PC-9 (cell line): ENCODE measurements around the gene DBP. TPM values are rescaled to one million over a fixed set of nuclear protein-coding genes. Genes with fewer than 3 reads are reported as not detected.
A peak's percentile ranks its signal among the peaks of the same experiment; 100 is the strongest.

Source experiments
- BruUV-seq: library from RNA; stranded (reverse); fragments of 400-500 nt; replicated peaks from 2 replicates; lab custom pipeline; 2021; lab: Mats Ljungman, UMichigan
- CTCF ChIA-PET: fragments of 300-600 bp; sonication (Branson Sonifier 250); formaldehyde crosslinking; loops from one replicate; lab custom pipeline; 2022; ENCODE audit warnings: antibody characterized with exemption; lab: Charles Lee
- POLR2A ChIA-PET: fragments of 300-600 bp; sonication (Branson Sonifier 250); formaldehyde crosslinking; loops from one replicate; lab custom pipeline; 2022; ENCODE audit warnings: antibody characterized with exemption; ENCODE audit not compliant: unreplicated experiment; lab: Charles Lee
- DNase-seq, 2 experiments: peaks; one replicate each; pipeline versions ENCODE4 v3.0.0 to v3.0.0-alpha.2; 2015 to 2022; ENCODE audit warnings: mixed read lengths in 1 of 2
- H2AFZ ChIP-seq: fragments of 200-600 bp; sonication (generic); 2 replicates; pipeline ENCODE4 v1.8.1; 2017; ENCODE audit warnings: antibody characterized with exemption
- H3F3A ChIP-seq: fragments of 200-600 bp; sonication (generic); 2 replicates; pipeline ENCODE4 v1.8.1; 2017; ENCODE audit warnings: antibody characterized with exemption, mild to moderate bottlenecking, low read depth; ENCODE audit not compliant: insufficient read depth
- H3K27ac ChIP-seq: fragments of 200-600 bp; sonication (generic); 2 replicates; pipeline ENCODE4 v1.6.1; 2016; ENCODE audit warnings: mixed run types
- H3K27me3 ChIP-seq: fragments of 200-600 bp; sonication (generic); 2 replicates; pipeline ENCODE4 v1.6.1; 2016; ENCODE audit warnings: low read depth, mixed run types; ENCODE audit not compliant: insufficient read depth
- H3K36me3 ChIP-seq: fragments of 200-600 bp; sonication (generic); 2 replicates; pipeline ENCODE4 v1.6.1; 2016; ENCODE audit warnings: low read depth, mixed run types
- H3K4me1 ChIP-seq: fragments of 200-600 bp; sonication (generic); replicated peaks from 2 replicates; pipeline ENCODE4 v1.6.1; 2016; ENCODE audit warnings: mixed run types; ENCODE audit not compliant: insufficient read depth
- H3K4me2 ChIP-seq: fragments of 200-600 bp; sonication (generic); 2 replicates; pipeline ENCODE4 v1.6.1; 2017; ENCODE audit warnings: mixed run types
- H3K4me3 ChIP-seq: fragments of 200-600 bp; sonication (generic); 2 replicates; pipeline ENCODE4 v1.6.1; 2016; ENCODE audit warnings: mixed run types
- H3K79me2 ChIP-seq: fragments of 200-600 bp; sonication (generic); 2 replicates; pipeline ENCODE4 v1.6.1; 2017; ENCODE audit warnings: low read depth, mixed run types
- H3K9me2 ChIP-seq: fragments of 200-600 bp; sonication (generic); 2 replicates; pipeline ENCODE4 v1.8.1; 2017; ENCODE audit warnings: mild to moderate bottlenecking; ENCODE audit not compliant: insufficient read depth
- H3K9me3 ChIP-seq: fragments of 200-600 bp; sonication (generic); 2 replicates; pipeline ENCODE4 v1.8.1; 2016; ENCODE audit warnings: low read depth; ENCODE audit not compliant: insufficient read depth
- H4K20me1 ChIP-seq: fragments of 200-600 bp; sonication (generic); 2 replicates; pipeline ENCODE4 v1.8.1; 2017; ENCODE audit not compliant: insufficient read depth
- CTCF ChIP-seq: fragments of 200-600 bp; sonication (generic); conservative IDR thresholded peaks from 2 replicates; pipeline ENCODE4 v1.6.1; 2017; ENCODE audit warnings: mixed run types, antibody characterized with exemption, mild to moderate bottlenecking, moderate library complexity
- EZH2 ChIP-seq: fragments of 200-600 bp; sonication (generic); IDR thresholded peaks from 2 replicates; pipeline ENCODE4 v1.8.0; 2017; ENCODE audit warnings: antibody characterized with exemption, low read depth
- intact Hi-C: fragments of 100-400 bp; cut with micrococcal nuclease; formaldehyde crosslinking; loops from one replicate; pipeline ENCODE4 v1.10.0; 2022; ENCODE audit not compliant: unreplicated experiment
- total RNA-seq: library from RNA; stranded (reverse); gene quantifications from 2 replicates; pipeline ENCODE4 v1.2.3, GENCODE V29; 2021

Gene DBP
- total RNA-seq, 1 experiment from 2014 or later: 48.2 TPM

- no TSS peak for BruUV-seq
- peaks cover 34% of the 10 kb centered on the region for H4K20me1 ChIP-seq
- no peak overlapping the region for H2AFZ ChIP-seq
- H3K9me2 ChIP-seq: no peaks in the 10 kb centered on the region
- peak overlapping the region; percentile 92; the same call in 1 of the 2 replicates for H3K4me3 ChIP-seq
- peak overlapping the region; percentile 94 for H3K4me2 ChIP-seq
- ChIA-PET CTCF (no interaction called here), POLR2A (no interaction called here)
- H3K4me1 ChIP-seq: peaks cover 49% of the 10 kb centered on the region
- intact Hi-C loops: no loop called here
- no peaks in the 10 kb centered on the region for H3K9me3 ChIP-seq
- TF ChIP-seq EZH2 (no peak), CTCF (no peak)
- no peak for DNase-seq
- H3F3A ChIP-seq: peaks cover 78% of the 10 kb centered on the region
- peaks cover 35% of the 10 kb centered on the region for H3K36me3 ChIP-seq
- peak overlapping the region; percentile 91 for H3K27ac ChIP-seq
- H3K27me3 ChIP-seq: no peaks in the 10 kb centered on the region
- peaks cover 48% of the 10 kb centered on the region for H3K79me2 ChIP-seq
These were observed 21.1 kb downstream of the DBP start for GRCh38 chr19:48616041-48616436.

GRCh38 chr19:48615231-48616040, 21.7 kb downstream of the DBP start:
- no peaks in the 10 kb centered on the region for H3K9me2 ChIP-seq
- H3K4me3 ChIP-seq: peak overlapping the region; percentile 92
- BruUV-seq: no TSS peak
- H4K20me1 ChIP-seq: peaks cover 34% of the 10 kb centered on the region
- H3F3A ChIP-seq: peaks cover 78% of the 10 kb centered on the region
- peaks cover 35% of the 10 kb centered on the region for H3K36me3 ChIP-seq
- no peak for TF ChIP-seq CTCF
- TF ChIP-seq EZH2: no peak
- H3K4me2 ChIP-seq: peak overlapping the region; percentile 94
- POLR2A ChIA-PET: no interaction called here
- H2AFZ ChIP-seq: no peak overlapping the region
- no peaks in the 10 kb centered on the region for H3K9me3 ChIP-seq
- H3K27me3 ChIP-seq: no peaks in the 10 kb centered on the region
- H3K79me2 ChIP-seq: peaks cover 48% of the 10 kb centered on the region
- intact Hi-C loops: loop anchor here (2.0 kb wide), 1 partner anchor 27 kb away; no protein-coding TSS in a partner anchor
- H3K27ac ChIP-seq: peak overlapping the region; percentile 91
- no peak for DNase-seq
- H3K4me1 ChIP-seq: peaks cover 49% of the 10 kb centered on the region
- CTCF ChIA-PET: interaction anchor here (1.8 kb wide), 1 partner anchor 26 kb away, joined by 5 read pairs; no protein-coding TSS in a partner anchor

- peak within 1 kb of the TSS; percentile 92 for H3K4me3 ChIP-seq
- peaks cover 43% of the 10 kb centered on the region for H3K4me1 ChIP-seq
- H3K27me3 ChIP-seq: no peaks in the 10 kb centered on the region
- peak; percentile 95 to 96 for DNase-seq
- peaks cover 34% of the 10 kb centered on the region for H4K20me1 ChIP-seq
- H3F3A ChIP-seq: peaks cover 70% of the 10 kb centered on the region
- H2AFZ ChIP-seq: no peak within 1 kb of the TSS
- intact Hi-C loops: loop anchor here (2.0 kb wide), 1 partner anchor 26 kb away; no protein-coding TSS in a partner anchor
- TF ChIP-seq EZH2 (no peak), CTCF (no peak)
- peak within 1 kb of the TSS; percentile 91 for H3K27ac ChIP-seq
- H3K9me2 ChIP-seq: no peaks in the 10 kb centered on the region
- H3K36me3 ChIP-seq: peaks cover 35% of the 10 kb centered on the region
- BruUV-seq: no TSS peak
- POLR2A ChIA-PET: interaction anchor here (0.5 kb wide), 1 partner anchor 265 kb away, joined by 19 read pairs; no protein-coding TSS in a partner anchor
- H3K79me2 ChIP-seq: peaks cover 40% of the 10 kb centered on the region
- H3K4me2 ChIP-seq: peak within 1 kb of the TSS; percentile 94
- CTCF ChIA-PET: interaction anchor here (1.8 kb wide), 1 partner anchor 26 kb away, joined by 5 read pairs; no protein-coding TSS in a partner anchor
- no peaks in the 10 kb centered on the region for H3K9me3 ChIP-seq
These were observed 22.5 kb downstream of the DBP start, which contains the start of gene FAM83E for GRCh38 chr19:48614436-48615230. Gene FAM83E, minus strand, starts transcription at chr19:48615076. Its CDS starts 1,704 bp downstream, at chr19:48613372.
